A549 (cell line): ENCODE data around the gene HNRNPM.

Experiments
- POLR2A ChIP-seq: IDR thresholded peaks from 2 replicates; pipeline ENCODE4 v1.6.1; 2012; ENCODE audit warnings: mild to moderate bottlenecking, low read length
- TF ChIP-seq, protein P1 (sequence below): fragments of >200 bp; sonication (Bioruptor Twin); formaldehyde crosslinking; IDR thresholded peaks from 3 replicates; pipeline ENCODE4 v1.5.1; 2016

DNA sequence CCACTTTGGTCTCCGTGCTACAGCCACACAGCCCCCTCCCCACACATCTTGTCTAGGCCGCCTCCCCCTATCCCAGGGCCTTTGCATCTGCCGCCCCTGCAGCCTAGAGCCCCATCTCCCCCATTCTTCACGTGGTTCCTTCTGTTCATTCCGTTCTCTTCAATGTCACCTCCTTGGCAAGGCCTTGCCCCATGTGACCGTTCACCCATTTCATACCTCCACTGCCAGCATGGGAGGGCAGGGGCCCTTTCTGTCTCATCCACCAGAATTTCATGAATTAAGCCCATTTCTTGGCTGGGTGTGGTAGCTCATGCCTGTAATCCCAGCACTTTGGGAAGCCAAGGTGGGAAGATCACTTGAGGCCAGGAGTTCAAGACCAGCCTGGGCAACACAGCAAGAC is 15.7 kb upstream of the HNRNPM start:
- no peak for TF ChIP-seq POLR2A
- TF ChIP-seq, protein P1, sequence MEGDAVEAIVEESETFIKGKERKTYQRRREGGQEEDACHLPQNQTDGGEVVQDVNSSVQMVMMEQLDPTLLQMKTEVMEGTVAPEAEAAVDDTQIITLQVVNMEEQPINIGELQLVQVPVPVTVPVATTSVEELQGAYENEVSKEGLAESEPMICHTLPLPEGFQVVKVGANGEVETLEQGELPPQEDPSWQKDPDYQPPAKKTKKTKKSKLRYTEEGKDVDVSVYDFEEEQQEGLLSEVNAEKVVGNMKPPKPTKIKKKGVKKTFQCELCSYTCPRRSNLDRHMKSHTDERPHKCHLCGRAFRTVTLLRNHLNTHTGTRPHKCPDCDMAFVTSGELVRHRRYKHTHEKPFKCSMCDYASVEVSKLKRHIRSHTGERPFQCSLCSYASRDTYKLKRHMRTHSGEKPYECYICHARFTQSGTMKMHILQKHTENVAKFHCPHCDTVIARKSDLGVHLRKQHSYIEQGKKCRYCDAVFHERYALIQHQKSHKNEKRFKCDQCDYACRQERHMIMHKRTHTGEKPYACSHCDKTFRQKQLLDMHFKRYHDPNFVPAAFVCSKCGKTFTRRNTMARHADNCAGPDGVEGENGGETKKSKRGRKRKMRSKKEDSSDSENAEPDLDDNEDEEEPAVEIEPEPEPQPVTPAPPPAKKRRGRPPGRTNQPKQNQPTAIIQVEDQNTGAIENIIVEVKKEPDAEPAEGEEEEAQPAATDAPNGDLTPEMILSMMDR: no peak
